NCI-H69 (cell line): Measurements from ENCODE around the gene GPR82.
"Not testable (repeated sequence)": the region's sequence is repeated elsewhere in the genome, so short reads cannot be mapped to it uniquely, and the experiment has no call there.

Experiments used
- DNase-seq: peaks from one replicate; lab custom pipeline; 2025; lab: John Stamatoyannopoulos, UW

GPR82 gene

GRCh38 chrX:41723826-41724225, at the start of gene GPR82:
GPR82 (plus strand) TSS chrX:41724181; CDS start chrX:41727027, 2,846 bp downstream.
- DNase-seq, result no peak

- not testable (repeated sequence) for DNase-seq
These were observed 47.6 kb upstream of the GPR82 start for GRCh38 chrX:41676361-41676760.

GRCh38 chrX:41677183-41678060, 46.6 kb upstream of the GPR82 start:
- DNase-seq, result no peak

GRCh38 chrX:41684138-41684537, 39.8 kb upstream of the GPR82 start:
- no peak for DNase-seq

- no peak for DNase-seq
These were observed 39.0 kb upstream of the GPR82 start for GRCh38 chrX:41684940-41685339.

GRCh38 chrX:41686788-41687187, 37.2 kb upstream of the GPR82 start:
- no peak for DNase-seq

GRCh38 chrX:41688156-41688555, 35.8 kb upstream of the GPR82 start:
- DNase-seq, result no peak

- DNase-seq, result no peak
These were observed 35.1 kb upstream of the GPR82 start, which contains the start of gene GPR34 for GRCh38 chrX:41688835-41689234. GPR34 (plus strand) TSS chrX:41688973; CDS start chrX:41695634, 6,661 bp downstream.

- DNase-seq, result no peak
These were observed 34.3 kb upstream of the GPR82 start for GRCh38 chrX:41689711-41690110.

GRCh38 chrX:41692162-41692749, 31.7 kb upstream of the GPR82 start:
- DNase-seq, result no peak

- DNase-seq, result no peak
These were observed 31.0 kb upstream of the GPR82 start for GRCh38 chrX:41693024-41693423.

- no peak for DNase-seq
These were observed 28.6 kb upstream of the GPR82 start for GRCh38 chrX:41695426-41695825.

GRCh38 chrX:41703574-41704029, 20.4 kb upstream of the GPR82 start:
- no peak for DNase-seq

- no peak for DNase-seq
These were observed 18.9 kb upstream of the GPR82 start for GRCh38 chrX:41705042-41705441.

GRCh38 chrX:41705680-41706374, 18.2 kb upstream of the GPR82 start:
- no peak for DNase-seq

- DNase-seq, result no peak
These were observed 16.8 kb upstream of the GPR82 start for GRCh38 chrX:41707218-41707617.

- DNase-seq, result no peak
These were observed 15.5 kb upstream of the GPR82 start for GRCh38 chrX:41708486-41708885.

- DNase-seq, result no peak
These were observed 12.8 kb upstream of the GPR82 start for GRCh38 chrX:41711021-41711667.

- DNase-seq, result no peak
These were observed 7.8 kb upstream of the GPR82 start for GRCh38 chrX:41716222-41716621.

GRCh38 chrX:41716767-41717473, 7.1 kb upstream of the GPR82 start:
- DNase-seq, result no peak

GRCh38 chrX:41718481-41719235, 5.3 kb upstream of the GPR82 start:
- peak; percentile 16 for DNase-seq
